ENCODE results near the gene RTN4R.

GRCh38 chr22:20238901-20239675, 29.0 kb downstream of the RTN4R start:
- TF ChIP-seq CTCF (IDR thresholded peaks at IDR 0.05) (no peak), EP300 (IDR thresholded peaks at IDR 0.05) (no peak)

Measured in tibial nerve (tissue), 4 donors.